Subcutaneous adipose tissue (tissue), 4 donors: ENCODE data around the gene CETP. TPM values are rescaled to one million over a fixed set of nuclear protein-coding genes. Genes with fewer than 3 reads are reported as not detected.

ENCODE experiments used
- CTCF ChIP-seq: fragments of 450-650 bp; IDR thresholded peaks from one replicate; pipeline ENCODE4 v1.5.1; 2016; ENCODE audit warnings: low read depth, mild to moderate bottlenecking, control low read depth, antibody characterized with exemption, moderate library complexity
- total RNA-seq, 4 donors: library from RNA; depleted of rRNA; stranded (reverse); fragments of >200 nt; gene quantifications; one replicate each; pipeline ENCODE4 v1.1.0, GENCODE V29; 2016

The CETP gene
- total RNA-seq, 4 donors from 2014 or later: 2.4 to 14.9 TPM; not detected in 2

GRCh38 chr16:57007050-57007449 lies 45.3 kb downstream of the CETP start:
- no peak for TF ChIP-seq CTCF

- no peak for TF ChIP-seq CTCF
Observed at GRCh38 chr16:57007530-57007929, 45.8 kb downstream of the CETP start.

GRCh38 chr16:57008440-57008839 lies 46.7 kb downstream of the CETP start:
- no peak for TF ChIP-seq CTCF

GRCh38 chr16:57009643-57010170 lies 48.0 kb downstream of the CETP start:
- no peak for TF ChIP-seq CTCF

GRCh38 chr16:57012353-57012752 lies 50.6 kb downstream of the CETP start:
- TF ChIP-seq CTCF: no peak

- TF ChIP-seq CTCF: no peak
Observed at GRCh38 chr16:57013229-57013628, 51.5 kb downstream of the CETP start.

GRCh38 chr16:57013902-57014301 lies 52.2 kb downstream of the CETP start:
- TF ChIP-seq CTCF: no peak
